PC-9 (cell line): Measurements from ENCODE around the gene CNDP1.

Source experiments
- CTCF ChIP-seq: fragments of 200-600 bp; sonication (generic); conservative IDR thresholded peaks from 2 replicates; pipeline ENCODE4 v1.6.1; 2017; ENCODE audit warnings: mixed run types, antibody characterized with exemption, mild to moderate bottlenecking, moderate library complexity
- EZH2 ChIP-seq: fragments of 200-600 bp; sonication (generic); IDR thresholded peaks from 2 replicates; pipeline ENCODE4 v1.8.0; 2017; ENCODE audit warnings: antibody characterized with exemption, low read depth

DNA sequence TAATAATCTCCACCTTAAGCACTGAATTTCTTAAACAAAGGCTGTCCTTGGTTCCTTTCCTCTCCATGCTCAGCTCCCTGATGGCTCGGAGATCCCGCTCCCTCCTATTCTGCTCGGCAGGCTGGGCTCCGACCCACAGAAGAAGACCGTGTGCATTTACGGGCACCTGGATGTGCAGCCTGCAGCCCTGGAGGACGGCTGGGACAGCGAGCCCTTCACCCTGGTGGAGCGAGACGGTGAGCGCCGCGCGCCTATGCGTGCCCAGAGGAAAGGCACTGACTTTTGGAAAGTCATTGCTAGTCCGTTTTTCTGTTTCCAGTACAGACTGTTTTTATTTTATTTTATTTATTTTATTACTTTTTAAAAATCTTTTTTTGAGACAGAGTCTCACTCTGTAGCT is 28.5 kb upstream of the CNDP1 start:
- no peak for TF ChIP-seq CTCF
- no peak for TF ChIP-seq EZH2
